Esophagus muscularis mucosa (tissue), 4 donors: ENCODE measurements around the gene ADAM33. TPM values are rescaled to one million over a fixed set of nuclear protein-coding genes. Genes with fewer than 3 reads are reported as not detected.
A peak's percentile ranks its signal among the peaks of the same experiment; 100 is the strongest.

Experiments
- DNase-seq: peaks from one replicate; pipeline ENCODE4 v3.0.0-alpha.2; 2017; ENCODE audit errors: extremely low spot score
- H3K27ac ChIP-seq, 4 donors: fragments of 200-600 bp; sonication (generic); replicated peaks in 1 of 4; 1 replicate in 3 of 4; 2 replicates in 1 of 4; pipeline ENCODE4 v1.5.1; 2016 to 2019; ENCODE audit warnings: mild to moderate bottlenecking in 1 of 4
- H3K27me3 ChIP-seq, 4 donors: fragments of 200-600 bp; sonication (generic); one replicate each; pipeline versions ENCODE4 v1.5.1 to v1.6.0; 2016 to 2019
- H3K36me3 ChIP-seq, 4 donors: fragments of 200-600 bp; sonication (generic); one replicate each; pipeline ENCODE4 v1.5.1; 2016 to 2019
- H3K4me1 ChIP-seq, 4 donors: fragments of 200-600 bp; sonication (generic); one replicate each; pipeline ENCODE4 v1.5.1; 2016 to 2019
- H3K4me3 ChIP-seq, 4 donors: fragments of 200-600 bp; sonication (generic); 1 replicate in 2 of 4; 2 replicates in 2 of 4; pipeline ENCODE4 v1.5.1; 2016 to 2019; ENCODE audit warnings: mild to moderate bottlenecking in 4 of 4, moderate library complexity in 1 of 4
- H3K9me3 ChIP-seq, 4 donors: fragments of 200-600 bp; sonication (generic); 1 replicate in 3 of 4; 2 replicates in 1 of 4; pipeline ENCODE4 v1.5.1; 2016 to 2019
- CTCF ChIP-seq, 3 experiments: fragments of 200-600 bp in 2 of 3; fragments of 450-650 bp in 1 of 3; sonication (generic) in 2 of 3; IDR thresholded peaks; one replicate each; pipeline ENCODE4 v1.5.1; 2017 to 2019; ENCODE audit warnings: antibody characterized with exemption in 3 of 3, mild to moderate bottlenecking in 2 of 3, moderate library complexity in 1 of 3
- EP300 ChIP-seq: sonication (generic); formaldehyde crosslinking; IDR thresholded peaks from one replicate; pipeline ENCODE4 v1.6.1; 2017; ENCODE audit warnings: antibody characterized with exemption
- POLR2A ChIP-seq: fragments of 450-650 bp; IDR thresholded peaks from one replicate; pipeline ENCODE4 v1.6.1; 2017; ENCODE audit warnings: antibody characterized with exemption, moderate library complexity, mild to moderate bottlenecking, low read depth
- POLR2AphosphoS5 ChIP-seq, 2 donors: sonication (generic); formaldehyde crosslinking; IDR thresholded peaks; one replicate each; pipeline ENCODE4 v1.6.1; 2017; ENCODE audit warnings: antibody characterized with exemption in 2 of 2
- WGBS: methylation state at CpG from one replicate; pipeline ENCODE4 v1.1.5; 2018; 5-methylcytosine and 5-hydroxymethylcytosine counted together
- intact Hi-C: fragments of 100-400 bp; cut with DNase I; formaldehyde crosslinking; loops from one replicate; pipeline ENCODE4 v1.15.1; 2023
- total RNA-seq, 4 donors: library from RNA; depleted of rRNA; stranded (reverse); fragments of >200 nt; gene quantifications; one replicate each; pipeline versions ENCODE4 v1.1.0 to v1.2.1, GENCODE V29; 2016

ADAM33 gene
- total RNA-seq, 4 donors from 2014 or later = 45.4 to 144 (median 64.4) TPM

GRCh38 chr20:3714092-3714491 lies 32.3 kb upstream of the ADAM33 start:
- Histone ChIP-seq H3K27me3 (peaks cover 0 to 3% (median 0%) of the 10 kb centered on the region in 4 donors), H3K4me1 (peaks cover 9 to 15% (median 12%) of the 10 kb centered on the region in 4 donors), H3K27ac (no peak overlapping the region), H3K9me3 (no peaks in the 10 kb centered on the region), H3K36me3 (no peaks in the 10 kb centered on the region), H3K4me3 (no peak overlapping the region)
- WGBS = 81% methylated on average over 4 of the region's 4 CpGs
- DNase-seq = no peak
- intact Hi-C loops = no loop called here
- TF ChIP-seq POLR2AphosphoS5 (IDR thresholded peaks at IDR 0.05) (no peak), POLR2A (no peak), CTCF (IDR thresholded peaks at IDR 0.05) (no peak), EP300 (no peak)

- DNase-seq = no peak
- no peak for TF ChIP-seq POLR2A
- TF ChIP-seq CTCF (IDR thresholded peaks at IDR 0.05) = no peak
- peak in 1 of 2 donors; percentile 23 for TF ChIP-seq POLR2AphosphoS5 (IDR thresholded peaks at IDR 0.05)
- TF ChIP-seq EP300 = no peak
- Histone ChIP-seq H3K9me3 (no peaks in the 10 kb centered on the region), H3K27me3 (no peaks in the 10 kb centered on the region), H3K4me1 (peaks cover 9 to 15% (median 12%) of the 10 kb centered on the region in 4 donors), H3K4me3 (peak within 1 kb of the TSS in 3 of 4 donors; percentile 19 to 41 (median 26)), H3K36me3 (no peaks in the 10 kb centered on the region), H3K27ac (no peak within 1 kb of the TSS)
- intact Hi-C loops = no loop called here
- WGBS = 80% methylated on average over 15 of the region's 15 CpGs
Observed at GRCh38 chr20:3712279-3712873, 30.6 kb upstream of the ADAM33 start, which contains the start of gene SIGLEC1. TSS of gene SIGLEC1 (minus strand) at chr20:3712600. CDS start at chr20:3707128, 5,472 bp downstream.

GRCh38 chr20:3711484-3711941 lies 29.7 kb upstream of the ADAM33 start:
- Histone ChIP-seq H3K9me3 (no peaks in the 10 kb centered on the region), H3K27ac (no peak overlapping the region), H3K36me3 (no peaks in the 10 kb centered on the region), H3K27me3 (no peaks in the 10 kb centered on the region), H3K4me1 (peaks cover 11 to 15% (median 13%) of the 10 kb centered on the region in 4 donors), H3K4me3 (peak overlapping the region in 3 of 4 donors; percentile 19 to 41 (median 26))
- 69% methylated on average over 4 of the region's 4 CpGs for WGBS
- intact Hi-C loops = no loop called here
- no peak for DNase-seq
- TF ChIP-seq POLR2A (no peak), POLR2AphosphoS5 (IDR thresholded peaks at IDR 0.05) (no peak), EP300 (no peak), CTCF (IDR thresholded peaks at IDR 0.05) (no peak)

GRCh38 chr20:3710703-3711483 lies 29.1 kb upstream of the ADAM33 start:
- peak; percentile 95 for DNase-seq
- Histone ChIP-seq H3K4me1 (peaks cover 11 to 15% (median 13%) of the 10 kb centered on the region in 4 donors), H3K4me3 (peak overlapping the region in 3 of 4 donors; percentile 19 to 41 (median 26)), H3K27ac (peak overlapping the region in 2 of 4 donors; percentile 1 to 18), H3K36me3 (no peaks in the 10 kb centered on the region), H3K27me3 (no peaks in the 10 kb centered on the region), H3K9me3 (no peaks in the 10 kb centered on the region)
- intact Hi-C loops = loop anchor here (1.0 kb wide), 1 partner anchor 35 kb away; no protein-coding TSS in a partner anchor
- TF ChIP-seq EP300 (no peak), POLR2AphosphoS5 (IDR thresholded peaks at IDR 0.05) (peak; percentile 47 to 61), POLR2A (no peak), CTCF (IDR thresholded peaks at IDR 0.05) (peak in 2 of 3 experiments; percentile 97 to 99)
- 36% methylated on average over 16 of the region's 18 CpGs for WGBS
